ENCODE results near the gene COPB2. TPM values are rescaled to one million over a fixed set of nuclear protein-coding genes. Genes with fewer than 3 reads are reported as not detected.

The COPB2 gene
- total RNA-seq (100 to 1,000 TPM; 124 to 130 TPM), polyA plus RNA-seq (10 to 100 TPM; 44.5 to 51.7 TPM)
- long read RNA-seq, donor 1, transcript COPB2-201 (22 exons, 3,360 nt) = major isoform, 166 of 317 reads
- long read RNA-seq, donor 1, partial matches to known transcripts = 121 of 317 reads
- long read RNA-seq, donor 1, other reads (novel, unspliced or antisense) = 30 of 317 reads
- long read RNA-seq, donor 2, transcript COPB2-201 (22 exons, 3,360 nt) = major isoform, 39 of 71 reads
- long read RNA-seq, donor 2, partial matches to known transcripts = 24 of 71 reads
- long read RNA-seq, donor 2, other reads (novel, unspliced or antisense) = 8 of 71 reads

DNA sequence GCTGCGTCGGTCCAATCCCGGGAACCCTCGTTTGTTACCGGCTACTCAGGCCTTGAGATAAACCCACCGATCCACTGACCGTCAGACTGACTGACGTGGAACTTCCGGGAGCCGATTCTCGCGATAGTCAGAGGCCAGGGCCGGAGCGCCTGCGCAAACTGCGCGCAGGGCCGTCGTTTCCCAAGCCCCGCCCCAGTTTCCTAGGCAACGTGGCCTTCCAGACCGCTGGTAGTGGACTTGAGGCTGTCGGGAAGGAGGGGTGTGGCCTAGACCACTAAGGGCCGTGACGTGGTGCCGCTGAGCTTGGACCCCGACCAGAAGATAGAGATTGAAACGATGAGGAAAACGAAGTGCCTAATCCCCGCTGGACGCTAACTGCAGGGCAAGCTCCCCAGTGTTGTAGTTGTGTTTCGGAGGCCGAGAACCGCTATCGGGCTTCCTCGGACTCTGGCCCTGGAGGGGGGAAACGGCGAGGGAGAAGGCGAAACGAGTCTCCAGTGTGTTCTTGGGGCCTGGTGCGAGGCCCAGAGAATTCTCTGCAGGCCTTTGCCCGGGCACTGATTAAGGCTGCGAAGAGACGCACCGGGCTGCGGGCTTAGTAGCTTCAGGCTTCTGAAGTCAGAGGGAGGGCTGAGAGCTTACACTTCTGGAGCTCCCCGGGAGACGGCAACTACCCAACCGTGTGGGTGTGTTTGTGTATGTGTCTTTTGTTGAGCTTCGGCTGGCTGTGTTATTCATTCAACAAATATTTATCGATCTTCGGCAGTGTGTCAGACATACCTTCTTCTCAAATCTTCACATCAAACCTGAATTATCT lies at the start of gene COPB2:
Gene COPB2, minus strand, starts transcription at position 96 of the 817 bp plus-strand sequence. CDS start 97 bp downstream, outside the sequence.
- H3K27ac ChIP-seq (ENCODE audit: low read depth in 1 of 2, low read length in 2 of 2) = peak within 1 kb of the TSS; percentile 73 to 99
- DNase-seq = peak; percentile 100
- no peaks in the 10 kb centered on the region for H3K27me3 ChIP-seq (ENCODE audit: control insufficient read depth in 1 of 2, insufficient read depth in 2 of 2, low read length in 1 of 2)
- ATAC-seq (ENCODE audit: low FRiP score) = peak; percentile 100
- peak within 1 kb of the TSS; percentile 81 to 83 for H3K4me3 ChIP-seq (ENCODE audit: low read length in 2 of 2)
- H3K4me1 ChIP-seq (ENCODE audit: control insufficient read depth in 1 of 2, insufficient read depth in 2 of 2, low read length in 2 of 2) = peaks cover 0 to 3% of the 10 kb centered on the region in 2 donors
- H3K36me3 ChIP-seq (ENCODE audit: control insufficient read depth in 1 of 2, insufficient read depth in 2 of 2, low read length in 1 of 2) = no peaks in the 10 kb centered on the region
- 0% methylated on average over 52 of the region's 52 CpGs for WGBS, 2 donors
- H3K9me3 ChIP-seq (ENCODE audit: control insufficient read depth, low read length) = no peaks in the 10 kb centered on the region
- intact Hi-C loops (cut with DNase I) = loop anchor here (5.0 kb wide), 1 partner anchor 42 kb away; no protein-coding TSS in a partner anchor

DNA sequence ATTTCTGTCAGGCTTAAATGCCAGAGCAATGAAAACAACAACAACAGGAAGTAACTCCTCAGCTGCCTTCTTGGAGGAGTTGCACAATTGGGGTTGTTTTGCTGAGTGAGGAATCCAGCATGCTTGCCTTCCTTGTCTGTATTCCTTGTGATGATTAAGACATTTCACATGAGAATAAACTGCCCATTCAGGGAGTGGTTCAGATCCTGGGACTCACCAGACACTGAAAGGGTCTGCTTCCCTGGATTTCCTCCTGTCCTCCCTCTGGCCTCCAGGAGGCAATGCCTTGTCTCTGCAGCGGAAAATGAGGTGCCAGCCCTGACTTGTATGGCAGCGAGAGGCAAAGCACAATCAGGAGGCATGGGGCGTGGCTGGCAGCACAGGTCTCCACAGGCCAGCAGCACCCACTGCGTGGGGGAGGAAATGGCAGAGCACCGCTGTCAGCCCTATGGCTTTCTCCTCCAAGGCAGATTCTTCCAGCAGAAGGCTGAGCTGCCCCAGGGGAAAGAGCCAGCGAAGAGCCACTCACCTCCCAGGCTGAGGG lies 45.4 kb upstream of the COPB2 start:
- H3K4me3 ChIP-seq (ENCODE audit: low read length in 2 of 2) = no peak overlapping the region
- no peaks in the 10 kb centered on the region for H3K27me3 ChIP-seq (ENCODE audit: control insufficient read depth in 1 of 2, insufficient read depth in 2 of 2, low read length in 1 of 2)
- H3K27ac ChIP-seq (ENCODE audit: low read depth in 1 of 2, low read length in 2 of 2) = no peak overlapping the region
- H3K9me3 ChIP-seq (ENCODE audit: control insufficient read depth, low read length) = no peaks in the 10 kb centered on the region
- DNase-seq = peak in 1 of 2 donors; percentile 45
- intact Hi-C loops (cut with DNase I) = no loop called here
- ATAC-seq (ENCODE audit: low FRiP score) = no peak
- no peaks in the 10 kb centered on the region for H3K4me1 ChIP-seq (ENCODE audit: control insufficient read depth in 1 of 2, insufficient read depth in 2 of 2, low read length in 2 of 2)
- 91 to 93% methylated on average over 6 of the region's 6 CpGs for WGBS, 2 donors
- peaks cover 0 to 3% of the 10 kb centered on the region in 2 donors for H3K36me3 ChIP-seq (ENCODE audit: control insufficient read depth in 1 of 2, insufficient read depth in 2 of 2, low read length in 1 of 2)

DNA sequence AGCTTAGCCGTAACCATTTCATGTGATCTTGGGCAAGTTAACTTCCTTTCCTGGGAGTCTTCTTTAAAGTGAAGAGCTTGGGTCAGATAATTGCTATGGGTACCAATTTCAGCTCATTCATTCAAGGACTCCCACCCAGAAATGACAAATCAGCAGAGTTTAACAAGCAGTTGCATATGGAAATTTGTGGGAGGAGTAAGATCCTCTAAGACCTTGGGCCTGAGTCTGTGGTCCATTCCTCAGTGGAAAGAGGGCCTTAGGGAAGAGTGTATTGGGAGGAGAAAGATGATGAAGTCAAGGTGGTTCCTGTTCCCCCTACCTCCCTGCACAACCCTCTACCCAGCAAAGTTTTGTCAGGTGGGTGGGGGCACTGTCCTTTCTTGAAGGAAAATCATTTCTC lies 44.8 kb upstream of the COPB2 start:
- Histone ChIP-seq H3K9me3 (ENCODE audit: control insufficient read depth, low read length) (no peaks in the 10 kb centered on the region), H3K4me3 (ENCODE audit: low read length in 2 of 2) (no peak overlapping the region), H3K27ac (ENCODE audit: low read depth in 1 of 2, low read length in 2 of 2) (no peak overlapping the region), H3K27me3 (ENCODE audit: control insufficient read depth in 1 of 2, insufficient read depth in 2 of 2, low read length in 1 of 2) (no peaks in the 10 kb centered on the region), H3K36me3 (ENCODE audit: control insufficient read depth in 1 of 2, insufficient read depth in 2 of 2, low read length in 1 of 2) (peaks cover 0 to 3% of the 10 kb centered on the region in 2 donors), H3K4me1 (ENCODE audit: control insufficient read depth in 1 of 2, insufficient read depth in 2 of 2, low read length in 2 of 2) (no peaks in the 10 kb centered on the region)
- 97 to 100% methylated on average over 1 of the region's 1 CpG for WGBS, 2 donors
- no peak for DNase-seq
- intact Hi-C loops (cut with DNase I) = no loop called here
- ATAC-seq (ENCODE audit: low FRiP score) = no peak

DNA sequence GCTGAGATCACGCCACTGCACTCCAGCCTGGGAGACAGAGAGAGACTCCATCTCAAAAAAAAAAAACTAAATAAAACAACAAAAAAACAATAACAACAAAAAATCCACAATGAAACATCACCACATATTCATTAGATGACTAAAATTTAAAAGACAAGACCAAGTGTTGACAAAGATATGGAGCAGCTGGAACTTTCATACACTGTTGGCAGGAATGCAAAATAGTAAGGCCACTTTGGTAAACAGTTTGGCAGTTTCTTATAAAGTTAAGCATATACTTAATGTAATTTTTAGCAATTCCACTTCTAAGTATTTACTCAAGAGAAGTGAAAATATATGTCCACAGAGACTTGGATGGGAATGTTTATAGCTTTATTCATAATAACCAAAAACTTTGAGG lies 43.6 kb upstream of the COPB2 start:
- intact Hi-C loops (cut with DNase I) = no loop called here
- Histone ChIP-seq H3K9me3 (ENCODE audit: control insufficient read depth, low read length) (no peaks in the 10 kb centered on the region), H3K27ac (ENCODE audit: low read depth in 1 of 2, low read length in 2 of 2) (no peak overlapping the region), H3K36me3 (ENCODE audit: control insufficient read depth in 1 of 2, insufficient read depth in 2 of 2, low read length in 1 of 2) (peaks cover 0 to 3% of the 10 kb centered on the region in 2 donors), H3K4me3 (ENCODE audit: low read length in 2 of 2) (no peak overlapping the region), H3K4me1 (ENCODE audit: control insufficient read depth in 1 of 2, insufficient read depth in 2 of 2, low read length in 2 of 2) (no peaks in the 10 kb centered on the region), H3K27me3 (ENCODE audit: control insufficient read depth in 1 of 2, insufficient read depth in 2 of 2, low read length in 1 of 2) (no peaks in the 10 kb centered on the region)
- no peak for ATAC-seq (ENCODE audit: low FRiP score)
- no peak for DNase-seq
- 100% methylated on average over 1 of the region's 1 CpG for WGBS, 2 donors

DNA sequence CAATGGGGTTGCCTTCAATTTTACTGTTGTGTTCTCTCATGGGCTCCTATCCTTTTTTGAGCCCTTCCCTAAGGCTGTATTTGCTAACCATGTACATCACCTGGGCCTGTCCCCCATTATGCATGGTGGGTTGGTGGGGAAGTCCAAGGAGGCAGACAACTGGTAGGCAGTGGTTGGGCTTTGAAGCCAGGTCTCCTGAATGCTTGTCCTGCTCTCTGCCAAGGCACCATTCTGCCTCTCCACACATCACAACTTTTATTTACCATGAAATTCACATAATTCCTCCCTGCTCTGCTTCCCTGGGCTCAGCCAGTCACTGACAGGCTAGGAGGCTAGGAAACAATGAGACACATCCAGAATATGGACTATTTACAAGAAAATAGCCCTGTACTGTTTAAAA lies 41.0 kb upstream of the COPB2 start:
- Histone ChIP-seq H3K4me3 (ENCODE audit: low read length in 2 of 2) (no peak overlapping the region), H3K36me3 (ENCODE audit: control insufficient read depth in 1 of 2, insufficient read depth in 2 of 2, low read length in 1 of 2) (no peaks in the 10 kb centered on the region), H3K9me3 (ENCODE audit: control insufficient read depth, low read length) (no peaks in the 10 kb centered on the region), H3K27ac (ENCODE audit: low read depth in 1 of 2, low read length in 2 of 2) (no peak overlapping the region), H3K27me3 (ENCODE audit: control insufficient read depth in 1 of 2, insufficient read depth in 2 of 2, low read length in 1 of 2) (no peaks in the 10 kb centered on the region), H3K4me1 (ENCODE audit: control insufficient read depth in 1 of 2, insufficient read depth in 2 of 2, low read length in 2 of 2) (no peaks in the 10 kb centered on the region)
- ATAC-seq (ENCODE audit: low FRiP score) = no peak
- intact Hi-C loops (cut with DNase I) = no loop called here
- DNase-seq = no peak

DNA sequence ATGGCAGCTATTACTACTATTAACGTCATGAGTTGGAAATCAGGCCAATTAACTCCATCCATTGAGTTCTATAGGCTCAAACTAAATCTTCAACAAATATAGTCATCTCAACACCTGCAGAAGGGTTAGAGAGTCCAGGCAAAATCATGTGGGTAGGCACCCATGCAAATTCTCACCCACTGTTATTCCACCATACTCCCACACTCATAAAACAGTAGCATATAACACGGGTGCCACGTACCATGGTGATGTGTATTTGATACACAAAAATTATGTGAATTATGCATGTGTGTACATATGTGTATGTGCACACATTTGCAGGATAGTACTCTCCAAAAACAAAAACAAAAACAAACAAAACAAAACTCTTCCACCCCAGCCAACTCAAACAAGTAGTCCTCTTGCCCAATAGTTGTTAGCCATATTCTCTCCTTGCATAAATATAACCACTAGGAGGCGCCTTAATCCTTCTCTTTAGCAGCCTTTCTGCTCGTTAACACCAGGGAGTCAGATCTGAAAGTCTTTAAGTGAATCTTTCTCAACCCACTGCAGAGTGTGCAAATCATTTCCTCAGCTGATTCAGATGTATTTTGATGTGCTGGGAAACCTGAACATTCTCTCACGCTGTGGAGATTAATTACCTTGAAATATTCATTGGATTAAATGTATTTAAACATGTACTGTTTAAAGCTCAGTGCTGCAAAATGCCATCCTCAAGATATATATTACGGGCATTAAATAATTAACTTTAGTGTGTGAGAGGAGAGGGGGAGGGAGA lies 38.0 kb upstream of the COPB2 start:
- H3K4me1 ChIP-seq (ENCODE audit: control insufficient read depth in 1 of 2, insufficient read depth in 2 of 2, low read length in 2 of 2) = no peaks in the 10 kb centered on the region
- peak; percentile 86 for ATAC-seq (ENCODE audit: low FRiP score)

DNA sequence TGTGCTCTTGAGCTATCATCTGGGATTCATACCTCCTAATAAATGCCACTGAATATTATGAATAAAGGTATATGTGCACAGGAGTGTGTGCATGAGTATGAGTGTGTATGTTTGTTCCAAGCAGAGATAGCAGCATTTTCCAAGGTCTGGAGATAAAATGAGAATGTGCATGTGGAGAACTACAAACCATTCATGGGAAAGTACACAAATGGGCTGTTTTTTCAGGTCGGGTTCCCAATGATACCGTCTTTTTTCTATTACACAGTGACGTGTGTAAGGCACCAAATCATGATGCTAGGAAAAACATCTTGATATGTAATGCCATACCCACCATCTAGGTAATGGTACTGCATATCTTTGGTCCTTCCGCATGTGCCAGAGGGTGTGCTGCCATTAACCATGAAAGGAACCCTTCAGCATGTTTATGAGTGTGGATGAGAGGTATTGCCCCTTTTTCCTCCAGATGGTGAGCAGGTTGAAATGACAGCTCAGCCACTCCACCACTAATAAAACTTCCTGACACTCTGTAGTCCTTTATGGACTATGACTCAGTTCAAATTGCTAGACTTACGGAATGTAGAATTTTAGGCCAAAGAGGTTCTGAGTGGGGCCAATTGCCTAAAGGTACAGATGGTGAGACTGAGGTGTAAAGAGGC lies 36.4 kb upstream of the COPB2 start:
- DNase-seq = no peak
- Histone ChIP-seq H3K27me3 (ENCODE audit: control insufficient read depth in 1 of 2, insufficient read depth in 2 of 2, low read length in 1 of 2) (no peaks in the 10 kb centered on the region), H3K27ac (ENCODE audit: low read depth in 1 of 2, low read length in 2 of 2) (no peak overlapping the region), H3K4me3 (ENCODE audit: low read length in 2 of 2) (no peak overlapping the region), H3K4me1 (ENCODE audit: control insufficient read depth in 1 of 2, insufficient read depth in 2 of 2, low read length in 2 of 2) (no peaks in the 10 kb centered on the region), H3K9me3 (ENCODE audit: control insufficient read depth, low read length) (no peaks in the 10 kb centered on the region), H3K36me3 (ENCODE audit: control insufficient read depth in 1 of 2, insufficient read depth in 2 of 2, low read length in 1 of 2) (peaks cover 1 to 7% of the 10 kb centered on the region in 2 donors)
- ATAC-seq (ENCODE audit: low FRiP score) = no peak
- 64 to 72% methylated on average over 5 of the region's 5 CpGs for WGBS, 2 donors
- intact Hi-C loops (cut with DNase I) = loop anchor here (2.0 to 10.0 kb wide), 2 partner anchors 135 to 1439 kb away; no protein-coding TSS in a partner anchor

More for the DNA sequence above, 38.0 kb upstream of the COPB2 start:
- intact Hi-C loops (cut with DNase I) = loop anchor here (2.0 to 10.0 kb wide), 3 partner anchors 133 to 1437 kb away; no protein-coding TSS in a partner anchor
- H3K9me3 ChIP-seq (ENCODE audit: control insufficient read depth, low read length) = no peaks in the 10 kb centered on the region
- H3K27me3 ChIP-seq (ENCODE audit: control insufficient read depth in 1 of 2, insufficient read depth in 2 of 2, low read length in 1 of 2) = no peaks in the 10 kb centered on the region
- no peak overlapping the region for H3K27ac ChIP-seq (ENCODE audit: low read depth in 1 of 2, low read length in 2 of 2)
- no peak overlapping the region for H3K4me3 ChIP-seq (ENCODE audit: low read length in 2 of 2)
- WGBS, 2 donors = 48 to 50% methylated on average over 7 of the region's 7 CpGs
- no peak for DNase-seq
- H3K36me3 ChIP-seq (ENCODE audit: control insufficient read depth in 1 of 2, insufficient read depth in 2 of 2, low read length in 1 of 2) = peaks cover 1 to 3% of the 10 kb centered on the region in 2 donors

DNA sequence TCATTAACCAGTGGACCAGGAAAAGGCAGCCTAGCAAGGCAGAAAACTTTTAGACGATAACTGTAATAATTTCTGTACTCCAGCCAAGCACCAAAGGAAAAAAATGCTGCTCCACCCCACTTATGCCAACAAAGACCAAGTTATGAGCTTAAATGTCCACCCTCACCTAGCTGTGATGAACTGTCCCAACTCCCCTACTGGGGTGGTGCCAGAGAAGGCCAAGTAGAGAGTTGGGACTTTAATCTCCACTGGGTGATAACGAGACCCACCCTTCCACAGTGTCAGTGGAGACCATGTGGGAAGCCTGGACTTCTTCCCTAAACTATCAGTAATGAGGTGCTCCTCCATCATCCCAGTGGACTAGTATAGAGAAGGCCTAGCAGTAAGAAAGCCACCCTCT lies 33.8 kb upstream of the COPB2 start:
- ATAC-seq (ENCODE audit: low FRiP score) (no peak), DNase-seq (no peak)
- Histone ChIP-seq H3K27ac (ENCODE audit: low read depth in 1 of 2, low read length in 2 of 2) (no peak overlapping the region), H3K27me3 (ENCODE audit: control insufficient read depth in 1 of 2, insufficient read depth in 2 of 2, low read length in 1 of 2) (peaks cover 0 to 1% of the 10 kb centered on the region in 2 donors), H3K36me3 (ENCODE audit: control insufficient read depth in 1 of 2, insufficient read depth in 2 of 2, low read length in 1 of 2) (peaks cover 1 to 7% of the 10 kb centered on the region in 2 donors), H3K4me3 (ENCODE audit: low read length in 2 of 2) (no peak overlapping the region), H3K9me3 (ENCODE audit: control insufficient read depth, low read length) (no peaks in the 10 kb centered on the region), H3K4me1 (ENCODE audit: control insufficient read depth in 1 of 2, insufficient read depth in 2 of 2, low read length in 2 of 2) (no peaks in the 10 kb centered on the region)
- WGBS, 2 donors = 67 to 73% methylated on average over 2 of the region's 2 CpGs
- intact Hi-C loops (cut with DNase I) = loop anchor here in 1 of 2 donors (10.0 kb wide), 1 partner anchor 1442 kb away; no protein-coding TSS in a partner anchor
